ENCODE measurements around the gene NHERF2. TPM values are rescaled to one million over a fixed set of nuclear protein-coding genes. Genes with fewer than 3 reads are reported as not detected.
A peak's percentile ranks its signal among the peaks of the same experiment; 100 is the strongest.

NHERF2 gene
- total and polyA plus RNA-seq, 9 donors, result 6.3 to 118 (median 78.7) TPM

DNA sequence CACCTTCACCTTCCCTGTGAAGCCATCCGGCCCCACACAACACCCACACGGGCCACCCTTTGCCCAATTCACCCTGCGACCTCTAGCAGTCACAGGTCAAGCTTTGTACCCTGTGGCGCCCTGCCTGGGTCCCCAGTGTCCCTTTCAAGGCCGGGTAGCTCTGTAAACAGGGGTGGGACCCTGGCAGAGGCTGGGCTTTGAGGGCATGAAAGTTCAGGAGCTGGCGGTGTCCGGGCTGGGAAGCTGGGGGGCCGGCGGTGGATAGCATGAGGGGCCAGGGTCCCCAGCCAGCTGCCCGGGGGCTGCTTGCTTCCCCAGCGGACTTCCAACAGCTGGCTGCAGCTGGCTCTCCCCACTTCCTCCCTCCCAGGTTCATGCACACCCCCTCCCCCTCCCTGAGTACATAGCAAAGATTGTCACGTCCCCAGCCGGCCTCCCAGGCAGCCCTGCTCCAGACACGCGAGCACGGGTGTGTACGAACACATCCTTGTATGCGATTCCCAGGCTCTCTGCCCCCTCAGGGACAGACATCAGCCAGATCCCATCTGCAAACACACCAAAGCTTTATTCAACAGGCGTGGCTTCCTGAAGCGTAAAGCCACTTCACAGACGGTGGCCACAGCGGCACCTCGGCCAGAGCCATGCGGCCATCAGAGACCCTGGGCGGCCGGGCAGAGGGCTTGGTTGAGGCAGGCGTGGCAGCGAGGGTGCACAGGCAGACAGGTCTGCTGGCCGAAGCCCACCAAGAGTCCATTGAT is 12.8 kb downstream of the NHERF2 start:
- peak; percentile 90 to 97 (median 92) for DNase-seq
- H3K27ac ChIP-seq, result peak overlapping the region; percentile 75 to 92
- no peaks in the 10 kb centered on the region for H3K9me3 ChIP-seq
- H3K4me1 ChIP-seq (ENCODE audit: insufficient read depth), result peaks cover 63% of the 10 kb centered on the region
- no peaks in the 10 kb centered on the region for H3K36me3 ChIP-seq
- TF ChIP-seq POLR2A (IDR thresholded peaks at IDR 0.05) (no peak), EP300 (IDR thresholded peaks at IDR 0.05) (no peak)
- TF ChIP-seq, protein P1, sequence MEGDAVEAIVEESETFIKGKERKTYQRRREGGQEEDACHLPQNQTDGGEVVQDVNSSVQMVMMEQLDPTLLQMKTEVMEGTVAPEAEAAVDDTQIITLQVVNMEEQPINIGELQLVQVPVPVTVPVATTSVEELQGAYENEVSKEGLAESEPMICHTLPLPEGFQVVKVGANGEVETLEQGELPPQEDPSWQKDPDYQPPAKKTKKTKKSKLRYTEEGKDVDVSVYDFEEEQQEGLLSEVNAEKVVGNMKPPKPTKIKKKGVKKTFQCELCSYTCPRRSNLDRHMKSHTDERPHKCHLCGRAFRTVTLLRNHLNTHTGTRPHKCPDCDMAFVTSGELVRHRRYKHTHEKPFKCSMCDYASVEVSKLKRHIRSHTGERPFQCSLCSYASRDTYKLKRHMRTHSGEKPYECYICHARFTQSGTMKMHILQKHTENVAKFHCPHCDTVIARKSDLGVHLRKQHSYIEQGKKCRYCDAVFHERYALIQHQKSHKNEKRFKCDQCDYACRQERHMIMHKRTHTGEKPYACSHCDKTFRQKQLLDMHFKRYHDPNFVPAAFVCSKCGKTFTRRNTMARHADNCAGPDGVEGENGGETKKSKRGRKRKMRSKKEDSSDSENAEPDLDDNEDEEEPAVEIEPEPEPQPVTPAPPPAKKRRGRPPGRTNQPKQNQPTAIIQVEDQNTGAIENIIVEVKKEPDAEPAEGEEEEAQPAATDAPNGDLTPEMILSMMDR (IDR thresholded peaks at IDR 0.05), result no peak
- intact Hi-C loops (cut with DNase I), result no loop called here
- no peaks in the 10 kb centered on the region for H3K27me3 ChIP-seq
- no peak overlapping the region for H3K4me3 ChIP-seq
- WGBS, 3 donors, result 20 to 30% (median 30%) methylated on average over 29 of the region's 29 CpGs

- DNase-seq, result peak in 3 of 5 donors; percentile 62 to 63 (median 62)
- intact Hi-C loops (cut with DNase I), result no loop called here
- Histone ChIP-seq H3K27me3 (no peaks in the 10 kb centered on the region), H3K4me3 (no peak overlapping the region), H3K36me3 (no peaks in the 10 kb centered on the region), H3K9me3 (no peaks in the 10 kb centered on the region), H3K27ac (peak overlapping the region; percentile 75 to 92), H3K4me1 (ENCODE audit: insufficient read depth) (peaks cover 56% of the 10 kb centered on the region)
- TF ChIP-seq, protein P1 (IDR thresholded peaks at IDR 0.05), result no peak
- TF ChIP-seq POLR2A (IDR thresholded peaks at IDR 0.05) (no peak), EP300 (IDR thresholded peaks at IDR 0.05) (no peak)
- WGBS, 3 donors, result 57 to 78% (median 76%) methylated on average over 24 of the region's 24 CpGs
Measured at GRCh38 chr16:2040041-2040786, 13.5 kb downstream of the NHERF2 start.

DNA sequence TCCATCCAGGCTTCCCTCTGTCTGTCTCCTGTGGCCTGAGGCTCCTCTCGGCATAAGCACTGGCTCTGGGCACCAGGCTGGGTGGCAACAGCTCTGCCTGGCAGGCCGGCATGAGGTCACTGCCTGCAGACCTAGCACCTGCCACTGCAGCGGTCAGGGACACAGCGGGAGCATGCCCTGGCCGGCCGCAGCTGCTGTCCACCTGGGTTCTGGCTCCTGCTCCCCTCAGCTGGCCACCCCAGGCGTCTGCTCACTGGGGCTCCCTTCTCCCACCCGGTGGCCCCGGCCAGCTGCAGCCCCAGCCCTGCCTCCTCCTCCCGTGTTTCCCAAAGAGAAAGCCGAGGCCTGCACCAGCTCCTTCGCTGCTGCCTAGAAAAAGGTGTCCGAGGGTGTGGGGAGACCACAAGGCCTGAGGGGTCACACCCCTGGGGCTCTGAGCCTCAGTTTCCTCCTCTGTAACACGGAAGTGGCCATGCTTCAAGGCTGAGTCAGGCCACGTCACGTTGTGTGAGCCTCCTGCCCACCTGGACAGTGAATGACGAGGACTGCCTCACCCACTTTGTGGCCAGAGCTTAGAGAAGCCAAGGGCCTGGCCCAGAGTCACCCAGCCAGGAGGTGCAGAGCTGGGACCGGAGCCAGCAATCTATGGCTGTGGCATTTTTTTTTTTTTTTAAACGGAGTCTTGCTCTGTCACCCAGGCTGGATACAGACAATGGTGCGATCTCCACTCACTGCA is 14.3 kb downstream of the NHERF2 start:
- Histone ChIP-seq H3K4me1 (ENCODE audit: insufficient read depth) (peaks cover 50% of the 10 kb centered on the region), H3K27me3 (no peaks in the 10 kb centered on the region), H3K9me3 (no peaks in the 10 kb centered on the region), H3K27ac (peak overlapping the region; percentile 22 to 92), H3K4me3 (no peak overlapping the region), H3K36me3 (no peaks in the 10 kb centered on the region)
- no peak for TF ChIP-seq EP300 (IDR thresholded peaks at IDR 0.05)
- TF ChIP-seq POLR2A (IDR thresholded peaks at IDR 0.05), result no peak
- TF ChIP-seq, protein P1 (IDR thresholded peaks at IDR 0.05), result no peak
- WGBS, 3 donors, result 47 to 66% (median 62%) methylated on average over 18 to 20 of the region's 20 CpGs
- peak in 1 of 5 donors; percentile 55 for DNase-seq
- intact Hi-C loops (cut with DNase I), result no loop called here
